Kidney glomerular epithelial cell (primary cell): ENCODE results near the gene HYCC1.
A peak's percentile ranks its signal among the peaks of the same experiment; 100 is the strongest.

Source experiments
- DNase-seq: peaks from one replicate; lab custom pipeline; 2025; lab: John Stamatoyannopoulos, UW

Gene HYCC1

DNA sequence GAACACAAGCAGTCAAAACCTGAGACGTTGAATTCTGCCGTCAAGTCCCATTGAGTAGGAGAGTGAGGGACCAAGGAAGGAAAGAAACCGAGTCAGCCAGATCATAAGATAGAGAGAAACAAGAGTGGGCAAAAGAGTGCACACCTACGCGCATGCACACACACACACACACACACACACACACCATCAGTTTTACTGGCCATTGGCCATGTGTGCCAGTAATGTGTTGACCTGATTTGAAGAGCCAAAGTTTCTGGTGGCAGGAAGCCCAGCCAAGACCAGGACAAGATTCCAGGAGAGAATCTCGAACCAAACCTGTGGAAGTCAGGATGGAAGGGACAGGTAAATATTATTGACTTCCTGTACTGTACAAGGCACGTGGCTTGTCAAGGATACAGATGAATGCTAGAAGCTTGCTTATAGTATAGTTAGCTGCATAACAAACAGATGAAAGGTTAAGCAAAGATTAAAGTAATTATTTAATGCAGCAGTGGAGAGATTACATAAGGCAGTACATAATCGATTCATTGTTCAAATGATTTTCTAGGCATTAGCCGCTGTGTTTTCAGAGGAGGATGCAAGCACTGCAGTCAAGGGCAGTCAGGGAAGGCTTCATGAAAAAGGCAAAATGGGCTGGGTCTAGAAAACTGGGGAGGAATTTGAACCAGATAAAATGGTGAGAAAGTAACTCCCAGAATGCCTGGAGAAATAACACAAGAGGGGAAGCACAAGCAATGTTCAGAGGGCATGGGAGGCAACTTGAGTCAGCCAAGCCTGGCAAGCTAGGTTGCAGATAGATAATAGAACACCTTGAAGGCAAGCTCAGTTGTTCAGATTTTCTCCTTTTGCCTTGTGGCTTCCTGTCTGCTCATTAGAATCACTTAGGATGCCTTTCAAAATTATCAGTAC, 2.7 kb upstream of the HYCC1 start:
- no peak for DNase-seq

DNA sequence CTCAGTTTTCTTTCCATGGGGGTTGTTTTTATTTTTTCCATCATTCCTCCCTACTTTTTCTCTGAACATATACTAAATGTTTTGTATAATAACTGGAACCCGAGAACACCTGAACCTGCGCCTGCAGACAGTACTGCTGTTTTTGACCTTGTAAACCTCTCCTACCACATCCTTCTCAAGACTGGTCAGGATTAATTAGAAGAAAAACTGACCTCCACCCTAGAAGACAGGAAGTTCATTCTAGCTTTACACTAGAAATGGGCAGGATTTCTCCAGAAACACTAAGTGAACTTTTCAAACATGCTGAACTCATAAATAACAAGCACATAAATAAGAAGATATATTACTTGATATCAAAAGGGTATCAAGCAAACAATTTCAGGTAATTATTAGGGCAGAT, 751 bp upstream of the HYCC1 start:
- no peak for DNase-seq

DNA sequence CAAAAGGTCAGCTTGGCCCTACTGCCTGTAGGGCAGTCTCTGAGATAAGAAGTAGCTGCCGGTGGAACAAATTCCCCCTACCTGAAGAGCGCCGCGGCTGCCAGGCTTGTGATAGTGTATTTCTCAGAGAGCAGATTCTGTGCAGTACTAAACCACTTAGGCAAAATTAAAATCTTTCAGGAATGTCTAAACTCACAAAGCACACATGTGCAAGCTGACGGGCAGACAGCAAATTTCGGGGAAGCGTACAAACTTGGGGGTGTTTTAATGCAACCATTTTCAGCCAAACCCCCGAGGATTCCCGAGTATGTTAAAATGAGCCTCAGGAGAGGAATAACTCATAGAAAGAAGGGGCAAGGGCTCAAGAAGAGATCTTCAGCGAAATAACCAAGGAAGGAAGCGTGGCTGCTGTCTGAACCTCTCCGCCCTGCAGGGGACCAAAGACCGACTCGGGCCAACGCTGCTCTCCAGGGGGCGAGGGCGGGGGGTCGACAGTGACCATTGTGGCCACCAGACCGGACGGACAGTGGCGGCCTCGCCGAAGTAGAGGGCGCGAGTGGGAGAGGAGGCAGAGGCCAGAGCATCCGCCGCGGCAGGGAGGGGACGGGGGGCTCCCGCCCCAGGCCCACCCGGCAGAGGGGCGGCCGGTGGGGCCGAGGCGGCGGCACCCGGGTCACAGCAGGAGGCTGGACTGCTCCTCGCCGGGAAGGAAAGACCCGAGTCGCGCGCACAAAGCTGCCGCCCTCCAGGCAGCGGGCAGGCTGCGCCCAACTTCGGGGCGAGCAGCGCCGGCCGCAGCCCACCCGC, 819 bp downstream of the HYCC1 start:
- DNase-seq, result peak; percentile 21

DNA sequence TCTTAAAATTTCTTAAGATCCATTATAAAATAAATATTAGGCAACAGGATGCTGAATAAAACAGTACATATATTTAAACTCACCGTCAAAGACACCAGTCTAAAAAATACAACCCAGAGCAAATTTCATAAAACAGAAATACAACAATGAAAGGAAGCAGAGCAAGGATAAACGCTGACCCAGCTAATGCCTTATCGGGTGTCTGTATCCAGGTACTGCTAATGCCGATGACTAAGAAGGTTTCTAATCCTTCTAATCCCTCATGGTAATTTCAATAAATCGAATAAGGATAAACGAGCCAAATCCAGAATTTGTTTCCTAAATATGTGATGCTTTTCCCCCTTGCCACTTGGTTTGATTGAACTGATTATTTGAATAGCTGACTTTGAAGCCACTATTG, 1.7 kb downstream of the HYCC1 start:
- DNase-seq, result no peak

DNA sequence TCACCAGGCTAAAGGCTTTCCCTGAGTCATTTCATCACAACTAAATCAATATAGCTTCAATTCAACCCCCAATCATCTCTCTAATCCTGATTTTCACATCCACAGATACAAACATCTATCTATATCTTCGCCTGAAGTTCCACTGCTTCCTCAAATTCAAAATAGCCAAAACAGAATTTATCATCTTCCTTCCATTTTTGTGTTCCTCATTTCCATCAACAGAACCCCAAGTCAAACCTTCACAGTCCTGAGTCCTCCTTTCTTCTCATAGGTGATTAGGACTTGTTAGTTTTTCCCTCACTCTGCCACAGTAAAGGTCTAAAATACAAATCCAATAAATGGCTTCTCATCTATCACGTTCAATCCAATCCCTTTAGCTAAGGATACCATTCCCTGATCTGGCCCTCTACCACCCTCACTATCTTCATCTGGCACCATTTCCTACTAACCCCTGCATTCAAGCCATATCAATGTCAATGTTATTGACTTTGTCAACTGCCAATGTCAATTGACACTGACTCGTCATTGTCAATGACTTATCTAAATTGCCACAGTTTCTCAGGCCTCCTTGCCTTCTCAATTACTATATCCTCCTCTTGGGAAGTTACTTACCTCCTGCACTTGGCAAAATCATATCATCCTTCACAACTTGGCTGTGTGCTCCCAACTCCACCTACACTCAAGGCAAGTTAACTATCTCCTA, 2.6 kb downstream of the HYCC1 start:
- DNase-seq, result no peak

DNA sequence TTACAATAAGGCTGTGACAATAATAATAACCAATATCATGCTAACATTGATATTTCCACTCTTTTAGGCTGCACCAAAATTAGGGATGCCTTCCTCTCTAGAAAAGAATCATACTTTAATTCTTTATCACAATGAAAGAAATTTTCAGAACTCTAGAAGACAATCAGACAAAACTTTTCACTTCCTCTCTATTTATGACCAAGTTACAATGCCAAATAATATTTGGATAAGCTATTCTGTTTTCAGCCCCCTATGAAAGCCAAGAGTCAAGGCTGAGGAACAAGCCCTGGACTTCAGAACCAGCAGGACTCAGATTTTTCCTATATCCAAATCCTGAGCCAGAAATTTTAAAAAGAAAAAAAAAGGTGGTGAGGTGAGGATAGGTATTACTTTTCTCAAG, 4.6 kb downstream of the HYCC1 start:
- DNase-seq, result no peak

DNA sequence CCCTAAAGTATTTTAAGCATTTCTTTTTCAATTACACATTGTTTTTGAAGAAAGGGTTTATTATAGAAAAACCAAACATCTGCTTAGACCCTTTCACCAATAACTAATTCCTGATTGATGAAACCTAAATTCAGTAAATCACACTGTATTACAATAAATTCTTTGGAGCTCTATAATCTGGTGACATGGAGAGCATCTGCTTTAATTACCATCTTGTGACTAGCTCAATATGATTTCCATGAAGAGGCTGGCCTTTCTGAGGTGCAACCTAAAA, 9.7 kb downstream of the HYCC1 start:
- no peak for DNase-seq

DNA sequence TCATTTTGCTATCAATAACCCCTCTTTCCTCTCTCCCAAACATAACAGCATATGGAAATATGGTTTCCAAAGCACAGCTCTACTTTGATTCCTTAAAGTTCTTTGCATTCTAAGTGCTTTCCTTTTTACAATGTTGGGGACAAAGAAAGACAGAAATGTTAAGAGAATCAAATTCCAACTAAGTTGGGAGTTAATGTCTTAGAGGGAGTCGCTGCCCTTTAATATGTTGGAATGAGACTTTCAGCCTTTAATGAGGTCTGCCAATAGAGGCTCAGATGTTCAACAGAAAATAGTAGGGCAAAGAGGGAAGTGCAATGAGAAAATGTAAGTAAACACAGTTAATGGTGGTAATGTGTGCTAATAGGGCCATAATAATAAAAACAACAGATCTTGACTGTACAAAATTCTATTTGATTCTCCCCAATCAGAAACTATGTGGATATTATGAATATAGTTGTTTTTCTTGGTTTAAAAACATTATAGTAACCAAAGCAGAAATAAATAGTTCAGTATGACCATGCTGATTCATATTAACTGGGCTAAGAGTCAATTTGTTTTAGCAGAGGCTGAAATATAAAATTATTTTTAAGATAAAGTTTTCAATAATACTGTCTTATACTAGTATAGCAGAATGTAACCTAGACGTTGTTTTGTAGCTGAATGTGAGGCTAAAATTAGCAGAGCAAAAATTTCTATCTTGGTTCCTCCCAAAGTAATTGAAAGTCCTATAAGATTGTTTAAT, 10.3 kb downstream of the HYCC1 start:
- no peak for DNase-seq

DNA sequence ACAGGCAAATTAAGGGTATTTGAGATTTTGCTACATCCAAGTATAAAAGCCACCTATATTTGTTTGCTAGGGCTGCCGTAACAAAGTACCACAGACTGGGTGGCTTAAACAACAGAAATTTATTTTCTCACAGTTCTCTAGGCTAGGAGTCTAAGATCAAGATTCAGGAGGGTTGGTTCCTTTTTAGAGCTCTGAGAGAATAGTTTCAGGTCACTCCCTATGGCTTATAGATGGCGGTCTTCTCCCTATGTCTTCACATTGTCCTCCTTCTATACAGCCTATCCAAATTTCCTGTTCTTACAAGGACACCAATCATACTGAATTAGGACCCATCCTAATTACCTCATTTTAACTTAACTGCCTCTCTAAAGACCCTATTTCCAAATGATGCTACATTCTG, 11.2 kb downstream of the HYCC1 start:
- DNase-seq, result no peak

DNA sequence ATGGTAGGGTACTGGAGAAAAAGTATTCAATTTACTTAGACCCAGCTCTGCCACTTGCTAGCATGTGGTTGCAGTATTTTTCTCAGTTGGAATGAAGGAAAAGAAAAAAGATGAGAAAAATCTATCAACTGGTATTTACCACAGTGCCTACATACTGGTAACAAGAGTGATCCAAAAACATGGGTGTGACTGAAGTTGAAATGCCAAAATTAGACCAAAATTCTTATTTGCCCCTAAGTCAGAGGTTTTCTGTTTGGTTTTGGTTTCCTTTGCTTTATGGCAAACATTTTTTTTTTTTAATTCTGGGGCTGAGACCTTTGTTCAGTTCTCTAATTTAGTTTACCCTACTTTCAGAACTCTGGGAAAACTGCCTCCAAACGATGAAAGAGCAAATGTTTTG, 12.3 kb downstream of the HYCC1 start:
- DNase-seq, result no peak

DNA sequence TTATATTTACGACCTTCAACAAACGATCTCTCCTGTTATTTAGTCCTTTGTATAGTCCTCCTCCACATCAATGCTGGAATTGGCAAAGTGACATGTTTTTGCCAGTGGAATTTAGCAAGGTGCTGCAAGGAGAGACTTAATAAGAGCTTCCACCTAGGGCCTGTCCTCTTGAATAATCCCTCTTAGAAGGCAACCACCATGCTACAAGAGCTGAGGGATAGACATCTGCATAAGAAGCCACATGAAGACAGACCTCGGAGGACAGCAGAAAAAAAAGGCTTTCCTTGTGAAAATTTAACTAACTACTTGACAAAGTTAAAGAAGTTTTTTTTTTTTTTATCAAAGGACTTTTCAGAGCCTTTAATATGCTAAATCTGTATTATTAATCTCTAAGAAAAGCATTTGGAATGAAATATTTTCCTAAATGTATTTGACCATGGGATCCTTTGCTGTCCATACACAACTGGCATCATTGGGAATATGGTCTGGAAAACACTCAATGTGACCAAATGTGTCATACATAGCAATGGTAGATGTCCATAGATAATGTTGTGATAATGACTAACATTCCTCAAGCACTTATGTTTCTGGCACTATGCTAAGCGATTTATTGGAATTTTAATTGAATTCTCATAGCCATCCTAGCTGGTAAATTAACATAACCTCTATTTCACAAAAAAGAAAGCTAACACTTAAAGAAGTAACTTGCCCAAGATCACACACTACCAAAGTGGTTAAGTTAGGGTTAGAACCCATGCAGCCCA, 13.2 kb downstream of the HYCC1 start:
- no peak for DNase-seq

DNA sequence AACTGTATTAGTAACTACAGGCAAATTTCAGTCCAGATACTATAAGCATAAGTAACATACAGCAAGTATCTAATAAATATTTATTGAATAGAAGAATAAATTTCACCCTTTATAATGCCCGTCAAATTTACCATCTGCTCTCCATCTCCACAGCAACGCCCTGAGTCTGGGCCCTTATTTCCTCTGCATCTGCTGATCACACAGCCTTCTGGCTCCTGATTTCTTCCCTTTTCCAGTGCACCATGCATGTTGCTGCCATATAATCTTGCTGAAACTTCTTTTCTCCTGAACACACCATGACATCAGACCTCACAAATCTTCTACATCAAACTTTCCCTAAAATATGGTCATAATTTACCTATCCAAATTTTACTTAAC, 15.4 kb downstream of the HYCC1 start:
- DNase-seq, result no peak

DNA sequence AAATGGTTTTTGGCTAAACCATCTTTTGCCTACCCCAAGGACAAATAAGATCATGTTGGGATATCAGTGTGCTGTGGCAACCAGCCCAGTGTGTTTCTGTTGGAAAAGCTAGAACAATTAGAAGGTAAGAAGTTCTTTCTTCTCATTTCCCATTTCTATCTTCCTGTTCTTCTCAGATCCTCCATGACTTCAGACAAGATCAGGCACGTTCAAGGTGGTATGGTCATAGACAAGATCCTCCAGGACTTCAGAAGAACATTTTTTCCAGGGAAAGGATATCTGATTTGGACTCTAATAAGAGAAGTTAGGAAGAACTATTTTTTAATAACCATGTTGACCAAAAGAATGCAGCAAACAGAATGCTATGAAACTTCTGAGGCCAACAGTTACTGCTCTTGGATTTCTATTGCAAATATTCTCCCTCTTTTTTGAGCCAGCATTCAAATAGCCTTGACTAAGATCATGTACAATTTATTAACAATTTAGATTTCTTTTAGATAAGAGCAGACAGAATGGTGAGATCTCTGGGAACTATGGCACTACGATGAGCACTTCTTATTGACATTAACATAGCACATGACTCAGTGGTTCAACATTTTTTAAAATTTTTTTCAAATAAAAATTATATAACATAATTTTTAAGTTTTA, 15.9 kb downstream of the HYCC1 start:
- no peak for DNase-seq

DNA sequence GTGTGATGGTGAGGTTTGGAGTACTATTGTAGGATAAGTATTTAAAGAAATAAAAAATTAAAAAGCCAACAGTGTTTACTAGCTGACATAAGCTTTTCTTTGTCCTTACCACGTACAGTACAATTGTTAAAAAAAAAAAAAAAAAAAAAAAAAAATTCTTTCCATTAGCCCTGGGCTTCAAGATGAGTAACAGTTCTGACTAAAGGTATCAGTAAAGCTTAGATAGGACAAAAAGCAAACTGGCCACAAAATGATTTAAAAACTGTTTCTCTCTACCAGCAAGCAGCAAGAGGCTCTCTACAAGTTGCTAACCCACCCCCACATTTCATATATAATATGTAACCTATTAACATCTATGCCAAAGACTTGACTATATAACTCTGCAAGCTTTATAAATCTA, 17.5 kb downstream of the HYCC1 start:
- no peak for DNase-seq

DNA sequence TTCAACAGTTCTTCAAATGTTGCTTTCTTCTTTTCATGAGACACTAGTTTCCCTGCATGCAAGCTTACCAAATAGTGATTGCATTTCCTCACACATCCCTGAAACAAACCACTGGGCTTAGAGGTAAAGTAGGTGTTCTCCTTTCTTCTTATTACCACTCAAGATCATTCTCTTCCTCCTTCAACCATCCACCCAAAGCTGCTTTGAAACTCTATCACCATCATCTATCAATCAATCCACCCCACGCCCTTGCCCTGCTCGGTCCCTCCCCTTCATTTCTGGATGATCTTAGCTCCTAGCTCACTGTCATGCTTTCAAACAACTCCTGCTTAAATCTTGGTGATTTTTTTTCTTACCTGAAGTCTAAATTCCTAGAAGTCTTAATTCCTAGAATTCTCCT, 18.9 kb downstream of the HYCC1 start:
- no peak for DNase-seq

DNA sequence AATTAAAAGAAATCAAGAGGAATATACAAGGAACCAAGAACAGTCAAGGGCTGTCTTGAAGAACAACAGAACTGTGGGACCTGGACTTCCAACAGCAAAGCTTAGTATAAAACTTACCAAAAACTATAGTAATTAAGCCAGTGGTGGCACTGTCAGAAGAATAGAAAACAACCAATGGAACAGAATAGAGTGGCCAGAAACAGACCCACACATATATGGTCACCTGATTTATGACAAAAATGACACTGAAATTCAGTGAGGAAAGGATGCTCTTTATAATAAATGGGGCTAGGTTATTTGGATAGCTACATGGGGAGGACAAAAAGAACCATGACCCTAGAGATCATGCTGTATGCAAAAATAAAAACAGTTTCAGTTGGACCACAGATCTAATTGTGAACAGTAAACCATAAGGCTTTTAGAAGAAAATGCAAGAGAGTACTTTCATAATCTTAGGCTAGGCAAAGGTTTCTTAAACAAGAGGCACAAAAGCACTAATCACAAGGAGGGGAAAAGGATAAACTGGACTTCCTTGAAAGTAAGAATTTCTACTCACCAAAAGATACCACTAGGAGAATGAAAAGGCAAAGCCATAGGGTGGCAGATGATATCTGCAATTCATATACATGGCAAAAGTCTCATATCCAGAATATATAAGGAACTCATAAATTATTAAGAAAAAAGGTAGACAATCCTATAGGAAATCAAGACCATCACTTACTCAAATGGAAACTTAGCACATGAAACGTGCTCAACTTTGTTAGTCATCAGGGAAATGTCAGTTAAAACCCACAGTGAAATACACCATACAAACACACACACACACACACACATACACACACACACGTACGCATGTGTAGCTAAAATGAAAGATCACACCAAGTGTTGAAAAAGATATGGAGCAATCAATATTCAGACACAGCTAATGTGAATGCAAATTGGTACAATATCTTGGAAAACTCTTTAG, 20.8 kb downstream of the HYCC1 start:
- DNase-seq, result no peak

DNA sequence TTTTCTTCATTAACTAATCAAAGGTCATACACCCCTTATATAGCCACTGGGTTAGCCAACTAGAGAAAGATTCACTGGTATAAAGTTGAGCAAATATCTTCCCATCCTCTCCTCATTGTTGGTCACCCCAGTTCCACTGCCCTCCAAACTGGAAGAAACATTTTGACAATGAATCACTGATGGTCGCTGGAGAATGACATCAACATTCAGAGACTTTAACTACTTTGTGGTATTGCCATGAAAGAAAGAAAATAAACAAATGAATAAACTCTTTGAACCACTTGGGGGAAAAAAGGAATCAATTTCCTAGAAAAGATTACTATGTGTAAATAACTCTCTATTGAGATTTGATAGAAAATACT, 23.4 kb downstream of the HYCC1 start:
- peak; percentile 23 for DNase-seq

DNA sequence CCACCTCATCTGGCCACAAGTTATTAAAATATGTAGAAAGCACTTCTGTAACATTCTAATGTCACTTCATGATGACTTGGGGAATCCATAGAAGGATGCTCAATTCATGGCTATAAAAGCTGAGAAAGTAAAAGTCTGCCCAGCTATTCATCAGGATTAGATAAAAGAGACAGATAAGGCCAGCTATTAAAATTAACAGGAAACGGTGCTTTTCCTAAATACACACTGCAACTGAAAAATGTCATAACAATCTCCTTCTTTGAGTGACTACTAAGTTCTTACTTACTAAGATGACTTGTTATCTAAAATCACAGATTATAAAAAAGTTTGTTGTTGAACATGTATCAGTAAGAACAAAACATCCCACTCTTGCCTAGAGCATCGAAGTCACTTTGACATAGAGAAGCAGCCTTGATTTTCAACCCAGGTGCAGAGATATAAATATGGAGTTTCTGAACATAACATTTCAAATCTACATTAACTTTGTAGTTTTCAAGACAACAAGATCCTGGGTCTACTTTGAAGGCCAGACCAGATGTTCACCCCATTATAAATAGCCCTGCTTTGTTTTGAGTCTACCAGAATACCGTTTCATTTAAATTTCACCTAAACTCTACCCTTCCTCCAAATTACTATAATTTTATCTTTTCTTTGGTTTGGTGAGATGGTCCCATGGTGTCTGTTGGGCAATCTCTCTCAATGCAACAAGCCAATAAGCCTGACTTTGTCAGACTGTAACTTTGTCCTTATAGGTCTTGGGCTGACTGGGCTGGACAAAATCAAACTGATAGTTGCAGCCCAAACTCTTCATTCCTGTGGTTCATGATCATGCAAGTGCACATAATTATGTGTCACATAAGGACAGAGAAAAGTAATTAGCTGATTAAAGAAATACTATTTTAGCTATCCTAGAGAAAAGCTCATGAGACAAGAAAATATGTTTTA, 24.0 kb downstream of the HYCC1 start:
- no peak for DNase-seq

DNA sequence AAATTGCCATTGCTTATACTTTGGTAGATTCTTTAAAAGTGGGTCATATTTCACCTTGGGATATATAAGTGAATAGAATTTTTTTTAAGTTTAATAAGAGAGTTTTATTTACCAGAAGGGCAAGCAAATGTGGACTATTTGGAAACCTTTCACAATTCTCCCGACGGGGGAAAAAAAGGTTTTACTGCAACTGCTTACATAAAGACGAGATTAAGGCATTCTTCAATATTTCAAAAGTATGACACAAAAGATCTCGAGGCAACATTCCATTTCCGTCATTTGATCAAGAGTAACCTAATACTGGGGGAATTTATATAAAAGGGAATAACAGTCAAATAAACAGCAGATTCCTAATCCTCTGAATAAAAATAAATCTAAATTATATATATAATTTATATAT, 28.5 kb downstream of the HYCC1 start:
- DNase-seq, result no peak
